Measurements from ENCODE around the gene PGBD1.

Gene PGBD1

DNA sequence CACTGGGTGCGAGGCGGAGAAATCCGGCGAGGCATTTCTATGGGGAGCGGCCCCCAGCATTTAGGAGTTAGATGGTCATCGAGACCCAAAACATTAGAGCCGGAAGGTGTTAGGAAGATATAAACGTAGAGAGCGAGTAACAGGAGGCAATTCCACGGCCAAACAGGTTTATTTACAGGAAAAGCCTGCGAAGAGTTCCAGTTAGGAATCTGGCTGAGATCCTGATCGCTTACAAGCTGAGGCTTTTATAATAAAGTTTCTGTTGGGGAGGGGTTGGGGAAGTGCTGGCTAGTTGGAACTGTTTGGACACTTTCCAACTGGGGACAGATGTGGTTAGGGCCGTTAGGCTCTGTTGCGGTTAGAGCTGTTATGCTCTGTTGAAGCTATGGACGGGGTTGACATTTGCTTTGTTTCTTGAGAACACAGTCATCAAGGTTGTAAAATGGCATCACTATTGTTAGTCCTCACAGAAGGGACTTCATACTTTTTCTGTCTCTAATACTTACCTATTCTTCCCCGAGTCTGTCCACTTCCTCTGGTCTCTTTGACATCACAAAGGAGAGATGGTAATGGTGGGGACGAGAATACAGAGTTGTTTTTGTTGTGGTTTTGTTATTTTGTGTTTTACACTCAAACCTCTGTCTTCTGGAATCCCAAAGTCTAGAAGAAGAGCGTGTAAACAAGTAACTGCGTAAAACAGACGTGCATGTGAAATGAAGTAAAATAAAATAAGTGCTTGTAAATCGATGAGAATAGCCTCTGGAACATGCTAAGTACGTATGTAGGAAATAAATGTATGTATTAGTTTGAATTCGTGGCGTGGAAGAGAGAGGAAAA lies 55.1 kb downstream of the PGBD1 start:
- DNase-seq = peak; percentile 46

DNA sequence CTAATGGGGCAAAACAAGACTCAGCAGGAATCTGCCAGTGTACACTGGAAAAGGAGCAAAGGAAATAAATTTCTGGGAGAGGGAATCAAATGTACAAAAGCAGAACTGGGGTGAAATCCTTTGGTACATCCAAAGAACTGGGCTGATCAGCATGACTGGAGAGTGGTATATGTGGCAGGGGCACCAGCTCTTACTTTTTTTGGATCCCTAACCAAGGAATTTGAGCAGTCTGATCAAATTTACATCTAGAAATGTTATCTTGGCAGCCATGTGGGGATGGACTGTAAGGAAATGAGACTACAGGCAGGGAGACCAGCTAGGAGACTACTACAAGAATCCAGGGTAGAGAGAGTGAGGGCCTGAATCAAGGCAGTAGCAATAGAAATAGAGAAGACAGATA lies 55.7 kb downstream of the PGBD1 start:
- DNase-seq = no peak

DNA sequence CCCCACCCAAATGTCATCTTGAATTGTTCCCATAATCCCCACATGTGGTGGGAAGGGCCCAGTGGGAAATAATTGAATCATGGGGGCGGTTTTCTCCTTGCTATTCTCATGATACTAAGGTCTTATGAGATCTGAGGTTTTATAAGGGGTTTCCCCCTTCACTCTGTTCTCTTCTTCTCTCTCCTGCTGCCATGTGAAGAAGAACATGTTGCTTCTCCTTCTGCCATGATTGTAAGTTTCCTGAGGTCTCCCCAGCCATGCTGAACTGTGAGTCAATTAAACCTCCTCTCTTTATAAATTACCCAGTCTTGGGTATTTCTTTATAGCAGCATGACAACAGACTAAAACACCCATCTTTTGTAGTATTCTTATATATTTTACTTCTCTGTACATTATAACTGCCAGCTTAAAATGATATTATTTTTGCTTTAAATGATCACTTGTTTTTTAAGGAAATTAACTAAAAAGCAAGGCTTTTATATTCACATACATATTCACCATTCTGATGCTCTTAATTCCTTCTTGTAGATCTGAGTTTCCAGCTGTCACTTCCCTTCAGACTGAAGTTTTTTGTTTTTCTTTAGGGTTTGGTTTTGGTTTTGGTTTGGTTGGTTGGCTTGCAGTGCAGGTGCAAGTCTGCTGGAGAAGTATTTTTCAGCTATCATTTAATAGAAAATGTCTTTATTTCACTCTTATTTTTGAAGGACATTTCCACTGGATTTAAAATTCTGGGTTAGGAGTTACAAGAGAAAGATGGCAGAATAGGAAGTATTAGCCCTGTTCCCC lies 59.1 kb downstream of the PGBD1 start:
- DNase-seq = no peak

DNA sequence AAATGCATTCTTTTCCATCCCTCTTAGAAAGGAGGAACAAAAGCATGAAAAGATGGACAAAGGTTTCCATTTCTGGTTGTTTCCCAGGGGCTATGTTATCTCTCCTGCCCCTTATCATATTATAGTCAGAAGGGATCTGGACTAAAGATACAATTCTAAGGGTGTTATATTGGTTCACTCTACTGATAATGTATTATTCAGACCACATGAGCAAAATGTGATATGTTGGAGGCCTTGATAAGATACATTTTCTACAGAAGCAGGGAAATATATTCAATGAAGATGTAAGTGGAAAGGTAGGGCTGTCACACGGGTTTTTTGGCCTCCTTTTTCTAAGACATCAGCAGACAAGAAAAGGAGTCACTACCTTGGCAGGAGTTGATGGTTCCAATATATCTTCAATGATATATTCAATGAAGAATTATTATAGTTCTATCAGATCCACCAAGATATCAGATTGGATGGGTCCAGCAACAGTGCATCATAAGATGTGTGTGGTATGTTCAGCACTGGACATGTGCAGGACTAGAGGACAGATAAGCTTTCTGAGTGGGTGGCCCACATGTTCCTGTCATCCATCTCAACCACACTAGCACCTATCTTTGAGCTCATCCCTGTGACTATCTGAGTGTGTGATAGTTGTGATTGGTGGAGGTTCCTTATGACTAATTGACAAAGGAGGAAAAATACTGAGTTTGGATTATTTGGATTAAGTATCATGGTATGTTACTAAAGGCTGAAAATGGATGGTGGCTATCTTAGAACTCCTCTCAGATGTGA lies 62.7 kb downstream of the PGBD1 start:
- no peak for DNase-seq

DNA sequence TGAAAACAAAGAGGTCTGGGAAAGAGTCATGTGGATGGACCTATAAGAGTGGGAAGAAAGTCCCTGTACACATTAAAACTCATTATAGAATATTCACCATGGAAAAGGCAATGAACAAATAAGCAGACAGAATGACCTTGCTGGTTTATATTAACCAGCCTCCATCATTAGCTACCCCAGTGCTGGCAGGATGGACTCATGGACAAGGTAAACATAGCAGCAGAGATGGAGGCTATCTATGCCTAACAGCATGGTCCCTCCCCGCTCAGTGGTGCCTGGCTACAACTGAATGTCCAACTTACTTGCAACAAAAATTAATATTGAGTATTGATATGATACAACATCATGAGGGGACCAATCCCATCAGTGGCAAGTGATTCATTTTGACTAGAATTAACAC lies 63.8 kb downstream of the PGBD1 start:
- no peak for DNase-seq

DNA sequence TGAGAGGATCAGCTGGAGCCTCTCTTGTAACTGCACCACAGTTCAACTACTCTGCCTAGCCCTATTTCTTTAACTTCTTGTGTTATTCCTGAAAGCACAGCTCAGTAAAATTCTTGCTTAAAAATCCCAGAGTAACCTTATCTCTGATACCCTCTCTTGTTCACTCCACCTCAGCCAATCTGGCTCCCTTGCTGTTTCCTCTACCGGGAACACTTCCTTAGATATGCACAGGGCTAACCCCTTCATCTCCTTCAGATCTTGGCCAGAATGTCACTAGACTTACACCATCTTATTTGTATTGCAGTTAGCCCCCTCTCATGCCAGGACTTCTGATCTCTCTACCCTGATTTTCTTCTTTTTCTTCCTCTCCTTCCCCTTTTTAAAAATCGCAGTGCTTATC lies 65.7 kb downstream of the PGBD1 start:
- DNase-seq = no peak

DNA sequence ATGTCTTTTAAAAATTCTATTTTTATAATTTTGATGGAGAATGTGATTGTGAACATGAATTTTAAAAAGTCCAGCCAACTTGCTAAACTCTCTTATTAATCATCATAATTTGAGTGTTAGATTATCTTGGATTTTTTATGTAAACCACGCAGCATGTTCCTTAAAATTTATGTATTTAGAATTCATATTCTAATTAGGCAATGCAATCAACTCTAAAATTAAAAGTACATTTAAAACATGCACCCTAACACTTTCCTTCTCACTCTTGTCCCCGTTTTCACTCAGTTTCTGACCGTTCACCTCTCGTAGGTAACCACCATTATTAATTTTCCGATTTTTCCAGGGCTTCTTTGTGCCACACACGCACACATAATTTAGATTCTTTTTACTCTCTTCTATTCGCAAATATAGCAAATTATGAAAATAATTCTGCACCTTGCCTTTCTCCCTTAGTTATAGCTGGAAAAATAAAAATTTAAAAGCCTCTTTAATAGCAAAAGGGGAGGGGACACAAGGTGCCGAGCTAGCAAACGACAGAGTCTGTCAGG lies 68.0 kb downstream of the PGBD1 start:
- DNase-seq = no peak

DNA sequence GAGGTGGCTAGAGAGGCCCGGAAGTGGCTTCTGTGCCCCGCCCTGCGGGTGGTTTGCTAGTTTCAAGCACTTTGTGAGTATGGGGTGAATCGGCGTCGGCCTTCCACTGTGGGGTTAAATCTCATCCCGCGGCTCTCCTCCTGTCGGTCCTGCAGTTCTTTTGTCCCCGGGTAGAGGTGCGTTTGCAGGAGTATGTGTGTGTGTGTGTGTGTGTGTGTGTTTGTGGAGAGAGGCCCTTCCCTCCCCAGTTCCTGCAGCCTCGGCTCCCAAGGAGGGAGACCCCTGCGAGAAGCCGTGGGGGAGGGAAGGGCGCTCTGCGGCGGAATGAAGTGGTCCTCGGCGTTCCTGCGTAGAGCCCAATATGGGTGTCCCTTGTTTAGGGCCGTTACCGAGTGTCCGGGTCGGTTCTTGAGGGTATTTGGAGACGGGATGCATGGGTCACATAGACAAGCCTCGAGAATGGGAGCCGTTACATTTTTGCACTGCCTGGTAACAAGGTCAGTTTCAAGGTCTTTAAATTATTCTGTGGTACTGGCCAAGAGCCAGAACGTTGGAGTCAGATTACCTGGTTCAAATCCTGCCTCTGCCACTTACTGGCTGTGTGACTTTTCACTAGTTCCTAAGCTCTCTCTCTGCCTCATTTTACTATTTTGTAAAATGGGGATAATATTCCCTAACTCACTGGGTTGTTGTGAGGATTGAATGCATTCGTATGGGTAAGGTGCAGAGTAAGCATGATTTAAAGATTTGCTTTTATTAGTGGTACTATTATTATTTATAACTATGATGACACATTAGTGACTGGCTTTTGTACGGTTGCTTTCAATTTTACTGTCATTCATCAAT lies 68.7 kb downstream of the PGBD1 start, which contains the start of gene ZKSCAN3:
ZKSCAN3 (plus strand) TSS at position 56 of the 846 bp plus-strand sequence. CDS start 9,640 bp downstream, outside the sequence.
- DNase-seq = peak; percentile 69

DNA sequence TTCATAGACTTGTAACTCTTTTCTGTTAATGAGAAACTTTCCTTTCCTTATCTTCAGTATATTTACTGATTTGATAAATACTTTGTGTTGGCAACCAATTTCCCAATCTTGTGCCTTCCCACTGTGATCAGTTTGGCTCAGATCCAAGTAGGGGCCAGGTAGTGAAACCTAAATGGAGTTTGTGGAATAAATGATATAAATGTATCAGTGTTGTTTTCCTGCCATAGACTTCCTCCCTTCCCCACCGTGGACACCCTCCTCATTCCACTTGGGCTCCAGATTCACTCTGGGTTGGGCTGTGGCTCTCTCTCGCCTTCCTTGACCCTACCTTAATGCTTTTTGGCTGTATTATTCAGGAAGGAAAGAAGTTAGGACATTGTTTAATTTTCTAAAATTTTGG lies 69.7 kb downstream of the PGBD1 start:
- no peak for DNase-seq

DNA sequence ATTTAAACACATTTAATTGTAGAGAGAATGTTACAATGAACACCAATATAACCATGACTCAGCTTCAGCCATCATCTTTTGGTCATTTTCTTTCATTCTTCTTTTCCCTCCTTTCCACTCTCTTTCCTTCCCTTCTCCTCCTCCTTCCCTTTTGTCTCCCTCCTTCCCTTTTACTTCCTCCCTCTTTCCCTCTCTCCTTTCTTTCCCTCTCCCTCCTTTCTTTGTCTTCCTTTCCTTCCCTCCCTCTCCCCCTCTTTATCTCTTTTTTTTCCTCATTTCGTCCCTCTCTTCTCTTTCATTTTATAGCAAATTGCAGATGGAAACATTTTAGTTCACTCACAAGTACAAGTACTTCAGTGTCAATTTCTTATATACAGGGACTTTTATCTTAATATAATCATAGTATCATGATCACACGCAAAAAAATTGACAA lies 70.1 kb downstream of the PGBD1 start:
- DNase-seq = no peak

All from DMS 273 treated with DMSO at 0.1 percent for 48 hours (cell line).